HG02763 (cell line): ENCODE data around the gene LDB3.

Source experiments
- ATAC-seq: cut with Tn5 transposase; IDR thresholded peaks from one replicate; pipeline ENCODE4 v1.9.1; 2021; ENCODE audit warnings: mild to moderate bottlenecking, moderate library complexity; ENCODE audit not compliant: unreplicated experiment

The LDB3 gene

GRCh38 chr10:86650151-86650550, 18.2 kb upstream of the LDB3 start:
- no peak for ATAC-seq

- ATAC-seq = no peak
Measured at GRCh38 chr10:86651021-86651471, 17.3 kb upstream of the LDB3 start.

DNA sequence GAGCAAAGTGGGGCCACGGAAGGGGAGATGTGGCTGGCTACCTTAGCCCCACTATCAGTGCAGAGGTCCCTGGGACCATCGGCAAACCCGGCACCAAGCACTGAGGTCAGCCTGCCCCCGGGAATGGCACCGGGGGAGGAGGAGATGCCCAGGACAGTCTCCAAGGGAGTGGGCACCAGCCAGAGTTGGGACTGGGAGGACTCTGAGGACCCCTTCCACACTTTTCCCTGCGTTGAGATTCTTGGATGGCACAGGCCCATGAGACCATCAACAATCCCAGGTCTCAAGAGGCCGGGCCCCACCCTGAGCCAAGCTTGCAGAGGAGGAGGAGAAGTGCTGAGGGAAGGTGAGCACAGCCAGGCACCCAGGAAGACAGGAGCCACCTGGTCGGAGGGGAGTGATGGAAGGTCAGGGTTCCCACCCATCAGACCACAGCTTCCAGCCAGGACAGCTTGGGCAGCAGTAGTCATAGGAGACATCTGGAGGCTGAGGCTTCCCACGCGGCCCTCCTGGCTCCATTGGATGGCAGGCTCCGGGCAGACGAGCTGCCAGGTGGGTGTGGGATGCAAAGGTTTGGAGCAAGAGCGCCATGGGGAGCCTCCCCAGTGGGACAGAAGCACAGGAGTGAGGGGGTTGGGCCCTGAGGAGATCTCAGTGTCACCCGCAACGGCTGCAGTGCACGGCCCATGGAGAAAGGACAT, 16.5 kb upstream of the LDB3 start:
- ATAC-seq = no peak

DNA sequence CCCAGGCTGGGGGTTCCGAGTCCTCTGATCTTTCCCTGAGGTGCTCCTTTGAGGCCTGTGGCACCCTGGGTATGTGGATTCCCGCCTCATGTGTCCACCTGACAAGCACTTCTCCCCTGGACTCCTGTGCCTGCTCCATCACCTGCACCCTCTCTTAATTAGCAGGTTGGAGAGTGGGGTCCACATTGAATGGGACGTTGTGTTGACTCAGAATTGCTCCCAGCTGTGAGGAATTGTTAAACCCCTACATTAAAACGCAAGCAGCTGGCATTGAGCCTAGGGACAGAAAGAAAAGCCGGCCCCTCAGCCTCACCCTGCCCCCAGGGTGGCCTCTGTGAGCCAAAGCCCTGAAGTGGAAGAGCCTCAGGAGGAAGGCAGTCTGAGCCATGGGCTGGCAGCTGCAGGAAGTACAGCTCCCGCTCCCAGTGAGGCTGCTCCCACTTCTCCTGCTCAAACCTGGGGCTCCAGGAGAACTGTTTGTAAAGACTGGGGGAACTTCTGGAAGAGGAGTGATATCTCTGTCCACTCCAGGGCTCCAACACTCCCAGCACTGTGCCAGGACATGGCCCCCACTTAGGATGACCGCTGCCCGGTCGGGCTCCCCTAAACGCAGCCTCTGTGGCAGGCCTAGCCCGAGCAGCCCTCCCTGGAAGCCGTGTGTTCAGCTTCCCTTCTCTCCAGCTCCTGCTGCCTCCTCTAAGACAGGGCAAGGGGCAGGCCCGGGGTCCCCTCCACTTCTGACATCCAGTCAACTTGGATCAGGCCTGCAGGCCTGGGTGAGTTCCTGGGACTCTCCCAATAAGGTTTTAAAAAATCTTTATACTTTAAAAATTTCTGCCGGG, 15.7 kb upstream of the LDB3 start:
- ATAC-seq = no peak

DNA sequence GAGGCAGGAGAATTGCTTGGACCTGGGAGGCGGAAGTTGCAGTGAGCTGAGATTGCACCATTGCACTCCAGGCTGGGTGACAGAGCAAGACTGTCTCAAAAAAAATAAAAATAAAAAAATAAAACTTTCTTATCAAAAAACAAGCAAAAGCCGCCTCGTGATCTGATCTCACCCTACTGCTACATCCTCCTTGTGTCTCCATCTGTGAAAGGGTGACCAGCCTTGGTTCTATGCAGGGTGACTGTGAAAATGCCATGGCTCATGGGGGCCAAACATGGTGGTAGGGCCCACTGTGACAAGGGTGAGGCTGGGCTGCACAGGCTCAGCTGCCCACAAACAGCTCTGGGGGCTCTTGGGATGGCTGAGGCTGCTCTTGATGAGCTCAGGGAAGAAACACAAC, 14.9 kb upstream of the LDB3 start:
- no peak for ATAC-seq

GRCh38 chr10:86653987-86654386, 14.3 kb upstream of the LDB3 start:
- no peak for ATAC-seq

GRCh38 chr10:86654411-86655172, 13.7 kb upstream of the LDB3 start, which contains the start of gene OPN4:
TSS of gene OPN4 (plus strand) at chr10:86654547. CDS start at chr10:86654784, 237 bp downstream.
- ATAC-seq = no peak

DNA sequence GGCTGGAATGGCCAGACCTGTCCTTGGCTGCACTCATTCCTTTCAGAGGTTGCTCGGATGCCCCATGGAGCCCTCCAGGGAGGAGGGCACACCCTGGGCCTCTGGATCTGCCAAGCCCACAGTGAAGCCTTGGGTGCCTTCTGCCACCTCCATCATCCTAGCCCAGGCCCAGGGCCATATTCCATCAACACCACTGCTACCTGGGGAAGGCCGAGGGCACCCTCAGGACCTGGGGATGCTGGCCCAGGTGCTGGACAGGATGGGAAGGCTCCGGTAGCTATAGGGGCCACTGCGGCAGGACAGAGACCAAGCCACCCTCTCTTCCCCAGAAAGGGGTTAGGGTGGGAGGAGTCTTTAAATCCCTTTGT, 13.2 kb upstream of the LDB3 start:
- ATAC-seq = no peak

GRCh38 chr10:86655596-86655995, 12.7 kb upstream of the LDB3 start:
- ATAC-seq = no peak

- no peak for ATAC-seq
Measured at GRCh38 chr10:86657011-86657395, 11.3 kb upstream of the LDB3 start.

DNA sequence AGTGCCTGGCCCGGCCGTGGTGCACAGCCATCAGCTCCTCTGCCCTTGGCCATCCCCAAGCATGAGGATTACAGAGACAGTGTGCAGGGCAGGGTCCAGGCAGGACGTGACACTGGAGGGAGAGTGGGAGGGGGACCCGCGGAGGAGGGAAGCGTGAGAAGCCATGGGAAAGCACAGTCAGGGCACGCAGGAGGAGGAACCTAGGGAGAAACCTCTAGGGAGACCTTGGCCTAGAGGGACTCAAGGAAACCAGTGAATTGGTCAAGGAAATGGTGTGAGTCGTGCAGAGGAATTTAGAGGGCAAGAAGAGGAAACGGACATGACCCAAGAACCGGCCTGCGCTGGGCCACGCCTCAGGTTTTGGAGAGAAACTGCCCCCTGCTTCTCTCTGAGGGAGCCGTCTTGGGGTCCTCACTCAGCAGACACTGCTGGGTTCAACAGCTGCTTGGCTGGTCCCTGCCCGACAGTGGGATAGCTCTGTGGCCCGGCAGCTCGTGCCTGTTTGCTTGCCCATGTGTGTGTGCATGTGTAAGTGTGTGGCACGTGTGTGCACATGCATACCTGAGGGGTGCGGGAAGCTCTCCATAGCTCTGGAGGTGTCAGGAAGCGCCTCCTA, 10.8 kb upstream of the LDB3 start:
- ATAC-seq = no peak

GRCh38 chr10:86658261-86658741, 10.0 kb upstream of the LDB3 start:
- no peak for ATAC-seq

GRCh38 chr10:86658751-86659150, 9.6 kb upstream of the LDB3 start:
- ATAC-seq = no peak

- no peak for ATAC-seq
Measured at GRCh38 chr10:86659161-86659691, 9.1 kb upstream of the LDB3 start.

DNA sequence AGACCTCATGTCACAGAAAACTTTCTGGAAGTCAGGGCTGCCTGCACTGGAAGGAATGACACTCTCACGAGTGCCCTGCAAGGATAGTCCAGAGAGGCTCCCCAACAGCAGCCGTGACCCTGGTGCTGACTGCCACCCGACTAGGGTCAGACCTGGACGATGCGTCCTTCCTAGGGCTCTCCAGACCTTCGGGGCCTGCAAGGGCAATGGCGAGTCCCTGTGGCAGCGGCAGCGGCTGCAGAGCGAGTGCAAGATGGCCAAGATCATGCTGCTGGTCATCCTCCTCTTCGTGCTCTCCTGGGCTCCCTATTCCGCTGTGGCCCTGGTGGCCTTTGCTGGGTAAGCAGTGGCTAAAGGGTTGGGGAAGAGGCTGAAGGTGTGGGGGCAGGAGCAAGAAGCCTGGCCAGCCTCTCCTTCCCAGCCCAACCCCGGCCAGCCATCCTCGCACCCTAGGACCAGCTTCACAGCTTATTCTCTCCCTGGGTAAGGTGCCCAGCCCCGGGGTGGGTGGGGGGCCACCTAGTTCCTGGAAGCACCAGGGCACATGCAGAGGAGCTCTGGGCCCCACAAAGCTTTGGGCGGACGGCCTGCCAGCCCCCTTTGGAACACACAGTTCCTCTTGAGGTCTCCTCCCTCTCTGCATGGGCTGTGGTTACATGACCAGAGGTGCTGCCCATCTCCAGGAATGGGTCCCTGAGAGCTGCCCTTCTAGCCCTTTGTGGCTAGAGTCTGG, 8.4 kb upstream of the LDB3 start:
- ATAC-seq = no peak

- ATAC-seq = no peak
Measured at GRCh38 chr10:86661161-86662025, 6.9 kb upstream of the LDB3 start.

DNA sequence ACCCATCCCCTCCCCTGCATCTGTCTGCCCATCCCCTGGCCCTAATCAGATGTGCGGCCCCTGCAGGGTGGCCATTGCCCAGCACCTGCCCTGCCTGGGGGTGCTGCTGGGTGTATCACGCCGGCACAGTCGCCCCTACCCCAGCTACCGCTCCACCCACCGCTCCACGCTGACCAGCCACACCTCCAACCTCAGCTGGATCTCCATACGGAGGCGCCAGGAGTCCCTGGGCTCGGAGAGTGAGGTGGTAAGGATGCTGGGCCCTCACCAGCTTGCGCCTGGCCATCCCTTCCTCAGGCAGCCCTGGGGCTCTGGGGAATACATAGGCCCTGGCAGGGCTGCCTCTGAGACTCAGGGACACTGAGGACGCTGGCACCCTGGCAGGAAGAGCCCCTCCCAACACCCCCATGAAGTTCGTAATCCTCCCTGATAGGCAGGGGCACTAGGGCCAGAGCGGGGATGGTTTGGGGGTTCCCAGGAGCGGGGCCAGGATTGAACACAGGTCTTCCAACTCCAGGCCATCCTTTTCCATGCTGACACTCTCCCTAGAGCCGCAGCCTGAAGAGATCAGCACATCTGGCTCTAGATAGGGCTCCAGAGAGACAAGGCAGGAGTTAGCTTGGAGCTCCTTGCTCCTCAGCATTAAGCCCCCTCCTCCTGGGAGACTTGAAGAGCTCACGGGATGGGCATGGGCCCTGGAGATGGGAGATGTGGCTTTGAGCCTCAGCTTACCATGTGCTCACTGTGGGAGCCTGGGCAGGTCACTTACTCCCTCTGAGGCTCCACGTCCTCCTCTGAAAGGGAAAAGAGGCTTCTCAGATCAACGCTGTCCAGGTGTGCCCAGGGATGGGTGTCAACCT, 5.9 kb upstream of the LDB3 start:
- no peak for ATAC-seq

DNA sequence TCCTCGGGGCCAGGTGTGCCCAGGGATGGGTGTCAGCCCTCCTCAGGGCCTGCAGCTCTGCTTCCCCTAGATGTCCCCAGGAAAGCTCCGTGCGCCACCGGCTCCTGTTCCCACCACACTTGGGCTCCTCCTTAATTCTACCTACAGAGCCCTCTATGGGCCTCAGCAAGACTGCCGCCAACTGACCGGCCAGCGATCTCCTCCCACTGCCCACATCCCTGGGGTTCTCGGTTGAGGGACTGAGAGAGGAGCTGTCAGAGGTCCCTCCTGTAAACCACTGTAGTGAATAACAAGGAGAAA, 5.3 kb upstream of the LDB3 start:
- ATAC-seq = no peak
